GM21786 (cell line): Measurements from ENCODE around the gene C3orf18.

Experiments used
- ATAC-seq: cut with Tn5 transposase; IDR thresholded peaks from one replicate; pipeline ENCODE4 v1.9.1; 2021; ENCODE audit not compliant: unreplicated experiment

Gene C3orf18

DNA sequence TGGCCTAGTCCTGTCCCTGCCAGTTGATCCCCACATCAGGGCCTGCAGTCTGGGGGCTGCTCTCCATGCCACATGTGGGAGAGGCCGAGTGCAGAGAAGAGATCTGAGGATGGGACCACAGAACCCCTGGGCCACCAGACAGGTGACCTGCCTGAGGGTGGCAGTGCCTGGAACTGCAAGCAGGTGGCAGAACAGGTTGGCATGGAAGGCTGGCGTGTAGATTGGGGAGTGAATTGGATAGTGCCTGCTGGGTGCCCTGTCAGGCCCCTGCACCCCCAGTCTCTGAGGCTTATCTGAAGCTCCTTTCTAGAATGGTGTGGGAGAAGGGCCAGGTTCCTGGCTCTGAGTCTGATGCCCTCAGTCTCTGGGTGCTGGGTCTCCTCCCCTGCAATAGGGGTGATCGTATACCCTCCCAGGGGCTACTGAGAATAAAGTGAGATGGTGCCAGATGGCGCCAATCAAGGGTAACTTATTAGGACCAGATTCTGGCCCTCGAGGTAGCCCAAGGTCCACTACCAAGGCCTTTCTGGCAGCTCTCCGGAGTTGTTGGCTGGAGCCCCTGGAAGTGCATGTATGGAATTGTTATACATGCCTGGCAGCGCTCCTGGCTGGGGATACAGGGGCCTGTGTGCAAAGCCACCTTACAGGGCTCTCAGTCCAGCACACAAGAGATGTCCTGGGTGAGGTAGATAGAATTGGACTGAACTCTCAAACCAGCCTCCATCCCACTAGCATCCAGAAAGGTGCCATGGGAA is 15.7 kb downstream of the C3orf18 start:
- no peak for ATAC-seq

DNA sequence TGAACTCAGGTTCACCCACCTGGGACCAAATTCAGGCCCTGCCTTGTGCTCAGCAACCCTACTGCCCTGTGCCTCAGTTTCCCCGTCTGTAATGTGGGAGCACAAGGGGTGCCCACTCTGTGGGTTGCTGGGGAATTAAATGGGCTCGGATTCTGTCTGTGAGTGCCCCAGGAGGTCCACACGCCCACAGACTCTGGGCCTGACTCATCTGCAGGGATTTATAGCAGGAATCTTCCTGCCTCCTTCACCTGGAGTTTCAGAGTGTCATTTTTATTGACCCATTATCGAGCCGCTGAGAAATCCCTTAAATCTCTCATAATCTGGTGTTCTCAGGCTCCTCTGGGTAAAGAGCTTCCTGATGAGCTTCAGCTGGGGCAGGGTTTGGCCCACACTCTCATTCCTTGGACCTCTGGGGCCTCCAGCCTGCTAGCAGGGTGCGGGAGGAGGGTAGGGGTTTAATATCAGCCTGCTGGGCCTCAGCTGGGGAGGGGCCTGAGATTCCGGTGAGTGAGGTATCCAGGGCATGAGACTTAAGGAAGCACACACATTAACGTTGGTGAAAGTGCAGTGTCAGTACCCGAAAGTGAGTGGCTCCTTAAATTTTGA is 16.4 kb downstream of the C3orf18 start:
- no peak for ATAC-seq

DNA sequence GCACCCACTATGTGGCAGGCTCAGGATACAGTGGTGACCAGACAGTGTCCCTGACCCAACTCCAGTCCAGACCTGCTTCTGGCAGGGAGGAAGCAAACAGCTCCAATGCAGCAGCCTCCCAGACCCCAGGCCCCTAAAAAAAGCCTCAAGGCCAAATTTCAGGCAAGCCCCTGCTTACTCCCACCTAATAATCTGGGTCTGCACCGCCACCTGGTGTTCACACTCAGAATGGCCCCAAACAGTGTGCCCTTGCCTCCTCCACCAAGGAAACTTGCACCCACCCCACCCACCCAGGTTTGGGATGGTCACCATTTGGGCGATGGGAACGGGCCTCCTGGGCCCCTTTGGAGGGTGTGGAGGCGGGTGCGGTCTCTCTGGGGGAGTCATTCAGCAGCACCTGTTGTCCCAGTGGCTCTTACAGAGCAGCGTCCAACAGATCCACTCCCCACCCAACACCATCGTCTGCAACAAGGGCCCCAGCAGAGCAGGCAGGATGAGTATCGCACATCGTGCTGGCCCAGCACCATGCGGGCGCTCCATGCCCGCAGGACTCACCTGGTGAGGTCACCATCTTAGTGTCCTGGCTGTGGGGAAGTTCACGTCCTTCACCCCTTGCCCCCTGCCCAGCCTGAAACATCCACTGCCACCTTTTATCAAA is 17.3 kb downstream of the C3orf18 start:
- ATAC-seq = no peak

DNA sequence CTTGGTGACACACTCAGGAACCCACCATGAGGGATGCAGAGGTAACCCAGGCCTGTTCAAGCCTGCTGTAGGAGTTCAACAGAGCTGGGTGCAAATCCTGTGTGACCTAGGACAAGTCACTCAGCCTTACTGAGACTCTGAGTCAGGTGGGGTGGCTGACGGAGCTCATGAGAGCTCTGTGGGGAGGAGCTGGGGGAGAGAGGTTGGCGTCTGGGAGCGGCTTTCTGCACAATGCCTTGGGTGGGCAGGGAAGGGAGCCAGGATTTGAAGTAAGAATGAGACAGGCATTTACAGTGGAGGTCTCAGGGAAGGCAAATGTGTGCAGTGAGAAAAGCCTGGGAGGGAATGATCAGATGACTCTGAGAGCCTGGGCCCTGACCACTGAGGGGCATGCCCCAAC is 18.3 kb downstream of the C3orf18 start:
- ATAC-seq = no peak

DNA sequence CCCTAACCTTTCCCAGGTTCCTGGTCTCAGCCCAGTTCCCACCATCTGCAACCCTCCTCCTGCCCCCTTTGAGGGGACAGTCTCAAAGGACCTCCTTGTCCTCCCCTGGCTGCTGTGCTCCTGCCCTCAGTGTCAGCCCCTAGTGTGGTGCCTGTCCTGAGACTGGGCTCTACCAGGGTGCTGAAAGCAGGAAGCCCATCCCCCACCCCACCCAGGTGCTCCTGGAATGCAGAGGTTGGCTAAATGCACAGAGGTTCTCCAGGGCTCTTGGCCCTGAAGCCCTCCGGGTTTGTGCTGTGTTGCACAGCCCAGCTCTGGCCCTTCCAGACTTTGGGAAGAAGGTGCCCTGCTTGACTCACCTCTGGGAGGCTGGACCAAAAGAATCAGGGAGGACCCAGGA is 21.8 kb downstream of the C3orf18 start:
- ATAC-seq = no peak

DNA sequence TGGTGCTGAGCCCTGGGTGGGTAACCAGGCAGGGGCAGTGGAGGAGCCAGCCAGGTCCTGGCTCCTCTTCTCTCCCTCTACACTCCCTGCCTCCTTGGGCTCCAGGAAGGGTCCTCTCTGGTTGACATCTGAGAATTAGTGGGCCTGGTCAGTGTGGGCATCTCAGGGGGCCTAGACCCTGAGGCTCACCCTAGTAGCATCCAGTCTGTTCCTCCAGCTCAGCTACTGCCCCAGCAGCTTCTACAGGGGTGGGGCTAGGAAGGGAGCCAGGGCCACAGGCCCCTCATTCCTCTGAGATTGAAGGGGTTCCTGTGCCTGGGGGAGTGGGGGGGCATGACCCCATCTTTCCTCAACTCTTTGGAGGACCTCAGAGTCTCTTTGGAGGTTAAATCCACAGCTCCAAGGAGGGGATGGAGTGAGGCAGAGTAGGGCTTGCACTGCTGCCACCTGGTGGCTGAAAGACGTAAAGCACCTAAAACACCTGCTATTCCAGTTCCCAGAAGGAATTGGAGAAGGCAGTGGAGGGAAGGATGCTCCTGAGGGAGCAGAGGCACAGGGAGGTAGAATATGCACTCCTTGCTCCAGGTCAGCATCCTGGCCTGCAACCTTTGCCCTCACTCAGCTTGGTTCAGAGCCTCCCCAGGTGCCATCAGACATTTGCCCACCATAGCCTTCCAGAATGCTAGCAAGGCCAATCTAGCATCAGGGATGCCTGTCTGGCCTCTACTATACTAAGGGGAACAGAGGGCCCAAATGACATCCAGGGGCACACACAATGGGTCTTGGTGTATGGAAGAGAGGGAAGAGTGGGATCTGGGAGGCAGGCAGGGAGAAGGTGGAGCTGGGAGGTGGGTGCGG is 25.1 kb downstream of the C3orf18 start:
- no peak for ATAC-seq

DNA sequence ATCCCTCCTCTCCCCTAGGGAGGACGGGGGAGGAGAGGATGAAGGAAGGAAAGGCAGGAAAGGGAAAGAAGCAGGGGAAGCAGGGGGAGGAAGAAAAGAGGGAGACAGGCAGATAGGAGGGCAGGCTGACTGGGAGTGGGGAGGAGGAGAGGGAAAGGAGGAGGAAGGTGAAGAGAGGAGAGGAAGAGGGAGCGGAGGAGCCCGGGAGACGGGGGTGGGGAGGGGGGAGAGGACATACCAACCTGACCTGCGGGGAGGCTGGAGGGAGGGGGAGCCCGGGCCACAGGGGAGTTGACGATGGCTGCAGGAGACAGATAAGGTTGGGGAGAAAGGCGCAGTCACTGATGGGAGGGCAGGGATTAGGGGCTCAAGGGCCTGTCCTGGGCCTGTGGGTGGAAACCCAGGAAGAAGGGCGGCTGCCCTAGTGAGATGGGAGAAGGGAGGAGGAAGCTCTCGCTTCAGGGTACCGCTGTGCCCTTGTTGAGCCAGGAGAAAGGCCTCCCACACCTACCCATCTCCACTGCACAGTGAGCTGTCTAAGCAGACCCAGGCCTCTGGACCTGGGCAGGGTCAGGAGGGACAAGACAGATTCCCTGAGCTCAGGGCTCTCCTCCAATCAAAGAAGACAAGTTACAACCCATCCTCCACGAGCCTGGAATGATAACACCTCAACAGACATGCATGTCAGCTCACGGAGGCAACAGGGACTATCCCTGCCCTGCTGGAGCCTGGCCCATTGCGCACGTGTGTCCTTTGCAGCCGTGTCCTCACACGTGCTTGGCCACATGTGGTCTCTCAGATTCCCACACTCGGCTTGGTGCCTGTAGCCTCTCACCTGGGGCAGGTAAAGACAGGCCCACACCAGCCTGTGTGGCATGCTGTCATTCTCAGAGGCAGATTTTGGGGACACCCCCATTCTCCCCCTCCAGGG is 27.9 kb downstream of the C3orf18 start:
- ATAC-seq = no peak

DNA sequence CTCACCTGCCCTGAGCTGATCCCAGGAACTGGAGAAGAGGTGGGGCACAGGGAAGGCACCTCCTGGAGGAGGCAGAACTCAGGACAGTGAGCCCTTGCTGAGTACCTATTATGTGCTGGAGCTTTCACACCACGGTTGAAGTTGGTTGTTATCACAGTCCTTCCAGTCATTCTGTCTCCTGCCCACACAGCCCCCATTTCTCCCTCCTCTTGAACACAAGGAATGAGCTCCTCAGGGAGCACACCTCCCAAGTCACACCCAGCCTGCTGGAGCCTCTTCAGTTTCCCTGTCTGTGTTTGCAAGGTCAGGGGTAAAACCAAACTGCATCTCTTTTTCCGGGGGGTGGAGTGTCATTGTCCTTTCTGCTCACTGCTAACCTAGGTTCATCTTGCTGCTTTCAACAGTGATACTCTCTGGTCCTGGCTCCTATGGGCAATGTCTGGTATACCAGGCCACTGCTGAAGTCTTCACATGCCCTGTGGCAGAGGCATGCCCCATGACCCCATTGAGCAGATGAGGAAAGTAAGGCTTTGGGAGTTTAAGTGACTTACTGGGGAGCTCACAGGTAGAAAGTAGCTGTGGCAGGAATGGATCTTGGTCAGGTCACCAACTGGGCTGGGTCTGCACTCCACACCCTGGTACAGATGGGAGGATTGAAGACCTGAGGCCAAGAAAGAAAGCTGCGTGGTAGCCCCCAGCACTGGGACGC is 30.0 kb downstream of the C3orf18 start:
- ATAC-seq = no peak

DNA sequence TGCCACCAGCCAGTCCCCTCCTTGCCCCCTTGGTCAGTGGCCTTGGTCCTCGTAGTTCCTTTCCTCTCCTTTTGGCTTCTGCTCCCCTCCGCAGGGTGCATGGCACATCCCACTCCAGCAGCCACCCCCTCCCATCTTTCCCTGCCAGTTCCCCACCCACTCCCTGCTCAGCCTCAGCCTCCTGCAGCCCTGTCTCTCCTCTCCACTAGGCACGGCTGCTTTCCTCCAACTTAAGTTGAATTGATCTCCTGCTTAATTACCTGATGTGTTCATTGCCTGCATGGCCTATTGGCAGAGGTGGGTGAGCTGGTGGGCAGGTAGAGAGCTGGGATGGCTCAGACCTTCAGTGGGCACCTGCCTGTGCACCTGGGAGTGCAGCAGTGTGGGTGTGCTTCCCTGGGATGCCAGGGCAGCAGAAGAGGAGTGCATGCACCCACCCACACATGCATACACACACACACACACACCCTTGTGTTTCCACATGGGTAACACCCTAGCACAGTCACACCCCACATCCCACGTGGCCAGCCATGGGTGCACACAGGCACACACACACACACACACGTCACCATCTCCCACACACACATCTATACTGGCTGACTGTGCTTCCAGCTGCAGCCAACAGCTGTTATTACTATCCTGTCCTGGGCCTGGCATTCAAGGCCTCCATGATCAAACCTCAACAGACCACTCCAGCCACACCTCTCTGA is 30.9 kb downstream of the C3orf18 start:
- ATAC-seq = no peak

DNA sequence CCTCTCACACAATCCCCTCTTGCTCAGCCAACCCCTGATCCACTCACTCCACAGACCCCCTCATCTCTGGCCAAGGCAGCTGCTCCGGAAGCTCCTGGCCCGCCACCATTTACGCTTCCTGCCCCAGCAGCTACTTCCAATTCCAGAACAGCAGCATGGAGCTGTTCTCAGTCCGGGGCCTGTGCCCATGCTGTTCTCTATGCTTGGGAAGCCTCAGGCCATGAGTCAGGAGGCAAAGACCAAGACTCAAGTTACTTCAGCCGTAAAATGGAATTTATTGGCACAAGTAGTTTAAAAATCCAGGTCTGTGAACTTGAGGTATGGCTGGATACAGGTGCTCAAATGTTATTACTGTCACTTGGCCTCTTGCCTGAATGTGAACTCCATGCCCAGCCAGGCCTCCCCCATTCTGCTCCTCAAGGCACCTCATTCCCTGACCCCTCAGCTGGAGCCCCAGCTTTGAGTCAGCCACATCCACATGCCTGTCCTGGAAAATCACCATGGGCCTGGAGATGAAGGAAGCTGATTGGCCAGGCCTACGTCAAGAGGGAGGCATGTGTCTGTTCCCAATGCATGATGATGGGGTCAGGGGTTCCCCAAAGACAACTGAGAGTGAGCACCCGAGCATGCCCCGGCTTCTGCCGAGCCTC is 32.7 kb downstream of the C3orf18 start:
- ATAC-seq = no peak

DNA sequence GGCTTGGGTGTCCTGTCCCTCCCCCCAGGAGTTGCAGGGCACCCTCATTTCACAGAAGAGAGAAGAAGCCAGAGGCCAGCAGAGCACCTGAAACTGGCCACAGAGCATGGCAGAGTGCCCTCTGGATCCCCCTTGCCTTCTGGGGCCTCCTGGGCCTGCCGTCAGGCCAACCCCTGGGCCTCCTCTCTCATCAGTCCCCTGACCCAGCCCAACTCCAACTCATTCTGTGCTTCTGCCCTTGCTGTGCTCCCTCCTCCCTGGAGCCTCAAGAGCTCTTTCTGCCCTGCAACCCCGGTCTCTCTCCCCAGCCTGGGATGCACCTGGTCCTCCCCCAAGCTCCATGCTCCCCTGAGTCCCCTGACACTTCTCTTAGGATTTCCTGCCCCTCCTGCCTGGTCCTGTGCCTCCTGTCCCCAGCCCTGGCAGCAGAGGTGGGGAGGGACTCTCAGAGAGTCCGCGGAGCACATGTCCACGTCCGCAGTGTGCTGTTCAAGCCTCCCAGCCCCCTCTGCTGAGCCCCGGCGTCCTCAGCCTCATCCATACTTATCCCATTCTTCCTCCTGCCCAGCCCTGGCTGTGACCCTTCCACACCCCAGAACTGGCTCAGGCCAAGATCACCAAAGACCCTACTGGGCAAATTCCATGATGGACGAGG is 33.6 kb downstream of the C3orf18 start:
- no peak for ATAC-seq

DNA sequence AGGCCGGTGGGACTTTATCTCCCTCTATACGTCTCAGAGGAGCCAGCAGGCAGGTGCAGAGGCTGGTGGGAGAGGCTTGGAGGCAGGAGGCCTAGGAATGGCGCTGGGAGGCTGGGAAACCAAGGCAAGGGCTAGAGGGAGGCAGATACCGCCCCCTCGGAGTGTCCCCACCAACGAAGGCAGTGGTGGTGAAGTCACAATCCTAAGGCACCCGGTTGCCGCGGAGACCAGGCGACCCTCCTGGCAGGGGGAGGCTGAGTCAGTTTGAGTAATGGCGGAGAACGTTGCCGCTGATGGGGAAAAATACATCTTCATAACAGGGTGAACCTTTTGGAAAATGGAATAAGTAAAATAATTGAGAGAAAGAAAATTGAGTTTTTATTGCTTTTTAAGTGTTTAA is 34.2 kb downstream of the C3orf18 start:
- no peak for ATAC-seq

DNA sequence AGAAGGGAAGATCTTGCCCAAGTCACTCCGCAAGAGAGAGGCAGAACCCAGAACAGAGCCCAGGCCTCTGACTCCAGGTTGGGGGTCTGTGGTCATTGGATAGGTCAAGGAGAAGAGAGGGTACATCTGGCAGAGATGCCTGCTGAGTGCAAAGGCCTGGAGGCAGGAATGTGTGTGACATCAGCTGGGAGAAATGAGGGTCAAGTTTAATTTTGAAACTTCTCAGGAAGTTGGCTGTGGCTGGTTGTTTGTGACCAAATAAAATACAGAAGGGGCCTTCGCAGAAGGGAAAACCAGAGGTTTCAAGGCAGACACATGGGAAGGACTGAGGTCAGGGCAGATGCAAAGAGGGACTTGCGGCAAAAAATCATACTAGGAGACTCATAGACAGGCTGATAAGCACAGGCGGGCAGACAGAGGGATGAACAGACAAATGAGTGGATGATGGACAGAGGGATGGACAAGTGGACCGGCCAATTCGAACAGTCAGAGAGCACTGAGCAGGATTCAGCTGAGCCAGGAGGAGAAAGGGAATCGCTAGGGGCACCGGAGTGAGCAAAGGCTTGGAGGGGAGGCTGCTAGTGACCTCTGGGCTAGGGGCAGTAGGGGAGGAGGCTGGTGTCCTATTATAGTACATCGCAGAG is 35.4 kb downstream of the C3orf18 start:
- no peak for ATAC-seq

DNA sequence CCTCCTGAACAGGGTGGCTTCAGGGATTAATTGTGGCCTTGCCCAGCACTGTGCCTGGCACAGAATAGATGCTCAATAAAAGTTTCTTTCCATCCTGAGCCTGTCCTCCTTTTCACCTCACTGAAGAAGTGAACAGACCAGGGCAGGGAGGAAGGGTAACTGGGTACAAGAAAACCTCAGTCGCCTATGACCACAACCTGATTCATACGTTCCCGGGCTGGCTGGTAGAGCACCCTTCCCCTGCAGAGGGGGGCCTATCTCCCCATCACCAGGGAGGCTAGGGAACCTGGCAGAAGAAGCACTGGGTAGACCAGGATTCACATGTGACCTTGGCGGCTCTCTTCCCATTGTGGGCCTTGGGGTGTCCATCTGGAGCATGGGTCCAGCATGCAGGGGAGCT is 36.3 kb downstream of the C3orf18 start:
- ATAC-seq = no peak

DNA sequence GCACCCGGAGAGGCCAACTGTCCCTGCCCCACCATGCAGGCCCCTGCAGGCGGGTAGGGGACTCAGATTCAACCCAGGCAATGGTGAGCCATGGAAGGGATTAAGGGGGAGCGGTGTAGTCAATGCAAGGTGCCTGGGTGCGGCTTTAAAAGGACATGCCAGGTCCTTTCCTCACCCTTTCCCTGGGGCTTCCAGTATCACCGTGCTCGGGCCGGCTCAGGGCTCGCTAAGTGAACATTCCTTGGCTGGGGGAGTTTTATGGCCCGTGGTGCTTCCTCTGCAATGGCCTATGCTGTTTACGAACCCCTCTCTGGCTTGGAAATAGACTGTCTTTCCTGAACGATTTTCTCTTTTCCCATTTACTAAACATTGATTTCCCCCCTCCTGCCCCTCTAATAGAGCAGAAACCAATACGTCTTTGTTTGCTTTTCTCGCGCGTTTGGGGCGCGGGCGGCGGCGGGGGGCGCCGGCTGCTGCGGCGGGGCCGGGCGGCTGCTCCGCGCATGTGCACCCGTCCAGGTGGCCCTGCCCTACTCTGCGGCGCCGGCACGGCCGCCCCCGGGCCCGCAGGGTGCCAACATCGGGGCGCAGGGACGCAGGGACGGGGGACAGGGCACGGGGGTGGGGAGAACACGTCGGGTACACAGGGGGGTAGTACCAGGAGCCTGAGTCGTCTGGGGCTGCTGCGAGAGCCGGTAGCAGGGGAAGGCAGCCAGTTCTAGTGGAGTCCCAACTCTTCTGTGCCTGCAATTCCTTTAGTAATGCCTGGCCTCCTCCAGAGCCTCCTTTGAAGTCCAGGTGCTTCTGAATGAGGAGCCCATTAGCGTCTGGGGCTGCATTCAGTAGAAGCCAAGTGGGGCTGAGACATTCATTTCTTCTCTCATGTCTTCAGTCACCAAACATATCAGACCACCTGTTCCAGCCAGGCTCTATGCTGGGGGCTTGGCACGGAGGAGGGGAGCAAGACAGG is 37.3 kb downstream of the C3orf18 start:
- no peak for ATAC-seq

DNA sequence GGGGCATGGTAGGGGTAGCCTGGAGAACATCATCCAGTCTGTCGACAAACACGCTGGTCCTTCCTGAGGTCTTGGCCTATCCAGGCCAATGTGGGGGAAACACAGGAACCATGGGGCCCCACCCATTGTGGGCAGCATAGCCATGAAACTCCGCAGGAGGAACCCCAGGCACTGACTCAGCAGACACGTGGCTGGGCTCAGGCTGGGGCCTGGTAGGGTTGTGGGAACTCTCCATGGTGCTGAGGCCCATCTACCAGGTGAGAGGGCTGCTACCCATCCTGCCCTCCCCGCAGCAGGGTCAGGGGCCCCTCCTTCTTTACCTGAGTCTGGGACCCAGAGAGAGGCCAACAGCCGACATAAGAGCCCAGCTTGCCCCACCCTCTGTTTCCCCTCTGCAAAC is 41.6 kb downstream of the C3orf18 start:
- no peak for ATAC-seq
